HT1080 (cell line): Measurements from ENCODE around the gene TIMM50. TPM values are rescaled to one million over a fixed set of nuclear protein-coding genes. Genes with fewer than 3 reads are reported as not detected.

Experiments used
- DNase-seq: peaks from one replicate; pipeline ENCODE4 v3.0.0-alpha.2; 2015; ENCODE audit warnings: low read depth
- total RNA-seq: library from RNA; depleted of rRNA; stranded (reverse); fragments of >200 nt; shearing (Covaris generic); gene quantifications from 2 replicates; pipeline ENCODE4 v1.2.3, GENCODE V29; 2014; rRNA removed

TIMM50 gene
- total RNA-seq, 1 experiment from 2014 or later, result 199 TPM

GRCh38 chr19:39532233-39533002 is 51.8 kb downstream of the TIMM50 start, which contains the start of gene EID2B:
Gene EID2B, minus strand, starts transcription at chr19:39532852. Its CDS starts 50 bp downstream, at chr19:39532802.
- DNase-seq, result peak; percentile 85

GRCh38 chr19:39533003-39533512 is 52.4 kb downstream of the TIMM50 start:
- DNase-seq, result no peak

GRCh38 chr19:39533791-39534190 is 53.2 kb downstream of the TIMM50 start:
- DNase-seq, result no peak

GRCh38 chr19:39539165-39539517 is 58.5 kb downstream of the TIMM50 start:
- DNase-seq, result no peak

GRCh38 chr19:39539518-39540332 is 59.1 kb downstream of the TIMM50 start, which contains the start of gene EID2:
Gene EID2, minus strand, starts transcription at chr19:39540161. Its CDS starts 82 bp downstream, at chr19:39540079.
- peak; percentile 83 for DNase-seq

- no peak for DNase-seq
Observed at GRCh38 chr19:39540333-39540673, 59.7 kb downstream of the TIMM50 start.

Other genes starting within 250 kb of the TIMM50 start
- not detected in 2 replicates for gene IFNL3, start 235.8 kb upstream of the TIMM50 start, total RNA-seq
- gene IFNL4, start 232.0 kb upstream of the TIMM50 start, total RNA-seq, result 0.13 TPM in 1 of 2 replicates, not detected in the other
- not detected in 2 replicates for gene IFNL2, start 212.4 kb upstream of the TIMM50 start, total RNA-seq
- not detected in 2 replicates for gene IFNL1, start 184.4 kb upstream of the TIMM50 start, total RNA-seq
- gene LRFN1, start 160.0 kb upstream of the TIMM50 start, total RNA-seq, result 1.3 and 4.0 TPM in 2 replicates
- 3.6 and 3.8 TPM in 2 replicates for gene GMFG, start 144.8 kb upstream of the TIMM50 start, total RNA-seq
- 75.1 and 129 TPM in 2 replicates for gene SAMD4B, start 138.4 kb upstream of the TIMM50 start, total RNA-seq
- 47.3 and 56.1 TPM in 2 replicates for gene PAF1, start 89.7 kb upstream of the TIMM50 start, total RNA-seq
- gene MED29, start 89.5 kb upstream of the TIMM50 start, total RNA-seq, result 24.6 and 47.3 TPM in 2 replicates
- gene ZFP36, start 74.0 kb upstream of the TIMM50 start, total RNA-seq, result 1.3 and 2.8 TPM in 2 replicates
- 14.0 and 16.5 TPM in 2 replicates for gene PLEKHG2, start 68.2 kb upstream of the TIMM50 start, total RNA-seq
- gene RPS16, start 44.9 kb upstream of the TIMM50 start, total RNA-seq, result 222 and 315 TPM in 2 replicates
- gene SUPT5H, start 35.3 kb upstream of the TIMM50 start, total RNA-seq, result 86.2 and 91.6 TPM in 2 replicates
- 0.80 and 1.2 TPM in 2 replicates for gene DLL3, start 18.1 kb downstream of the TIMM50 start, total RNA-seq
- not detected in 2 replicates for gene SELENOV, start 34.3 kb downstream of the TIMM50 start, total RNA-seq
- 4.6 and 5.1 TPM in 2 replicates for gene EID2B, start 52.0 kb downstream of the TIMM50 start, total RNA-seq
- gene EID2, start 59.3 kb downstream of the TIMM50 start, total RNA-seq, result 19.4 and 21.8 TPM in 2 replicates
- not detected in 2 replicates for gene LGALS13, start 121.7 kb downstream of the TIMM50 start, total RNA-seq
- gene LGALS16, start 175.1 kb downstream of the TIMM50 start, total RNA-seq, result not detected in 2 replicates
- gene LGALS14, start 223.6 kb downstream of the TIMM50 start, total RNA-seq, result not detected in 2 replicates